ENCODE results near the gene VPS35L.

The VPS35L gene

DNA sequence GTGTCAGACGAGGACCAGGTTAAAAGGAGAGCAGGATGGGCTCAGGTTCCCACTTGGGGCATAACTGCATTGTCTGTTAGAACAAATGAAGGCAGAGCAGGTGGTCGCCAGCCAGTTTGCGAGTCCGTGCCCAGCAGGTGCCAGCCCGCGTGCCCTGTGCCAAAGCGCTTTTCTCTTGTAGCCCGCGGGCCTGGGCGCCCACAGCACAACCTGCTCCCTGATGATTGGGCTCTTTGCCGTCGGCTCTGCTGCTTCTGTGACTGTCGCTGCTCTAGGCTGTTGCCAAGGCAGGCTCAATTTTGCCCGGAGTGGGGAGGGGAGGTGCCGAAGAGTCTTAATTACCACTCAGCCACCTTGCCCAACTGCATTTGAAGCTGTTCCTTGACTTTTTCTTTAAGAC lies 141.5 kb downstream of the VPS35L start:
- no peak for DNase-seq

DNA sequence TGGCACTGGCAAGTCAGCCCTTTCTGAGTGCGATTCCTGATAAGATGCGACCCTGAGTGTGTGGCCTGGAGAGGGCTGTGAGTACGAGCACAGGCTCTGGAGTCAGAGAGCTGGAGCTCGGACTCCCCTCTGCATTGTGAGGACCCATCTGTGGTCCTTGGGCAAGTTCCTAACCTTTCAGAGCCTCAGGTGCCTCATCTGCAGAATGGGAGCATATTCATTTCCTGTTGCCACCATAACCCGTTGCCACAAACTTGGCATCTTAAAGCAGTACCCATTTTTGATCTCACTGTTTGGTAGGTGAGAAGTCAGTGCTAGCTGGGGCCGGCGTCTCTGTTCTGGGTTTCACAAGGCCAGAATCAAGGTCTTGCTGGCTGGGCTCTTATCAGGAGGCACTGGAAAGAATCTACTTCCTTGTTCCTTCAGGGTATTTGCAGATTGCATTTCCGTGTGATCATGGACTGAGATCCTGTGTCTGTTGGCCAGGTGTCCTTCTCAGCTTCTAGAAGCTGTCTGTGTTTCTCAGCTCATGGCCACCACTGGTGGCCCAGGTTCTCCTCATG lies 142.3 kb downstream of the VPS35L start:
- no peak for DNase-seq

DNA sequence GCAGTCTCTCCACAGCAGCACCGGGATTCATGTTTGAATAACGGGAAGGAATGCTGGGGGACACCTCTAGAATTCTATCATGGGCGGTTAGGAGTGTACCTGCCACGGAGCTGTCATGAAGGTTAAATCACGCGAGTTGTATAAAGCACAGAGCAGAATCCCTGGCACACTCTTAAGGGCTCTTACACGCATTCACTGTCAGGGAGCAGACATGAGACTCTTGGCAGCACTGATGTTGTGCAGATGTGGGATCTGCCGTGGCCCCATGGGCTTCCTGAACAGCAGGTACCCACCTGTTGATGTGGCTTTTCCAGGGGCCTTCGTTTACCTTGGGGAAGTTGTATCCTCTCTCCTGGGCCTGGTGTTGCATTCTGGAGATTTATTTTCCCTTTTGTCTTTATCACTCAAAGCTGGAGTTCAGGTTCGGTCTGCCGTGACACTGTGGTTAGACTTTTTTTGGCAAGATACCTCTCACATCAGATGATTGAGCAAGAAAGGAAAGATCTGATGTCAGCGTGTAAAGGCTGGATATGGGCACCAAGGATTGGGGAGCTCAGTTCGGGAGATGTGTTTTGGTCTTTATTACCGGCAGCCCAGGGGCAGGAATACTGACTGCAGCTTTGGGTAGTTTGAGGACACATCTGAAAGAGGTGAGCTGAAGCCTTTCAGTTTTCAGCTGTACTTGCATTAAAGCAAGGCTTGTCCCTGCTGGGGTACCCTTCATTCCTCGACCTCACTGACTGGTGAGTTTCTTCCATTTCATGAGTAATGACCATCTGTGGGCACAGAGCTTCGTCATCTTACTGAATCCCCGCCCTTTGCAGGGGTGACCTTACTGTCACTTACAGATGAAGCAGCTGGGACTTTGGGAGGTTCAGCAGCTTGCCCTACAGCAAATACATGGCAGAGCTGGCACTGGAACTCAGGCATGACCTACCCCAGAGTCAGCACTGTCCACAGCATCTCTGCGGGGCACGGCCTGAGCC lies 143.3 kb downstream of the VPS35L start:
- DNase-seq, result peak; percentile 42

- DNase-seq, result no peak
These were observed 144.0 kb downstream of the VPS35L start for GRCh38 chr16:19699472-19699871.

- no peak for DNase-seq
These were observed 144.8 kb downstream of the VPS35L start for GRCh38 chr16:19700319-19700781.

GRCh38 chr16:19701091-19701490 lies 145.6 kb downstream of the VPS35L start:
- DNase-seq, result no peak

- no peak for DNase-seq
These were observed 147.8 kb downstream of the VPS35L start for GRCh38 chr16:19703172-19703889.

DNA sequence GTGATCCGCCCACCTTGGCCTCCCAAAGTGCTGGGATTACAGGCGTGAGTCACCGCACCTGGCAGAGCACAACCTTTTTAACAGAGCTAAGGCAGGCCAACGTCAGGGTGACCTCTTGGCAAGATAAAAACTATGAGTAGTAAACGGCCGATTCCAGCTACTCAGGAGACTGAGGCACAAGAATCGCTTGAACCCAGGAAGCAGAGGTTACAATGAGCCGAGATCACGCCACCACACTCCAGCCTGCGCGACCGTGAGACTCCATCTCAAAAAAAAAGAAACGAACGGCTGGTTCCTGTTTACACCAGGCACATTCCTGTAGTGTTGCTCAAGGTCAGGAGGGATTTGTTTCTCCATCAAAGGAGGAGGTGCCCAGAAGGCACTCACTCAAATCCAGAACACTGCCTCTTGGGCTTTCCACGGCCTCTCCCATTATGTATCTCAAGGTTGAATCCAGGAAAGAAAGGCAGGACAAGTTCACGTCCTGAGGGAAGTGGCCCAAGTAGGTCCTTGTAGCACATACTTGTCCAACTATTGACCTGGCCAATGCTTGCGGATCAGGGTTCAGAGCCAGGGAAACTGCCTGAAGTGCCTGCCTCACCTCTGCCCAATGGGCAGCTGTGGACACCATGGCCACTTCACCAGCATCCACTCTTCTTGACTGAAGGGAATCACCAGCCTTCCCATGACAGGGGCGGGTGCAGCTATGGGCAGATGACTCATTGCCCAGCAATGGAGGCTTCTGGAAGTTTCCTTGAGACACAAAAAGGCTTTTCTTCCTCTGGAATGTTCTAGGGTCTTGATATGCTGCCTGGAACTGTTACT lies 149.0 kb downstream of the VPS35L start:
- DNase-seq, result peak; percentile 44

DNA sequence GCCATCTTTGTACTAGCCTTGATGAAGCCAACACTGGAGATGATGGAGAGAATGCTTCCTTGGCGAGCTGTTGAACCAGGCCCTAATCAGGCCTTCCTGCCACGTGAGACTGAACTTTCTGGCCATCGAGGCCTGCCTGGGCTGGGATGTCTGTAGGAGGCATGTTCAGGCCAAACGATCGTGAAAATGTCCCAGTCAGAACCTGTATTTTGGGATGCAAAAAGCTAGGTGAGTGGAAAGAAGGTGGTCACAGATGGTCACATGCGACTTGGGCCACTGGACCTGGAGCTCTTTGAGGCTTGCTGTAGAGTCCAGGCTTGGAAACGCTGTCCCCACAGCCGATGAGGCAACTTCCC lies 149.6 kb downstream of the VPS35L start:
- DNase-seq, result no peak

DNA sequence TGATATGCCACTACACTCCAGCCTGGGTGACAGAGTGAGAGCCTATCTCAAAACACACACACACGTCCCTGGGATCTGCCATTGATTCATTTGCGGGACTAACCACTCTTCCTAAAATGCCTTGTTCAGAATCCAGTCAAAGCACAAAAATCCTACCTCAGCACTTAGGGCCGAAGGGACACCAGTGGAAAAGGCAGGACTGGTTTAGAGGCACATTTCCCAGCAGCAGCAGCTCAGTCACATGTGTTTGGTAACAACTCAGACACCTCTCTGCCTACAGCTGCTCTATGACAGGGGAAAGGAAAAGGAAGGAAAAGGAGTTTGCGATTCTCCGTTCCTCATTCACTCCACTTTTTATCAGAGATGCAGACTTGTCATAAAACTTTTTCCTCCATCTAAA lies 150.3 kb downstream of the VPS35L start:
- DNase-seq, result no peak

GRCh38 chr16:19706846-19707245 lies 151.3 kb downstream of the VPS35L start:
- DNase-seq, result no peak

- DNase-seq, result no peak
These were observed 152.2 kb downstream of the VPS35L start for GRCh38 chr16:19707569-19708295.

- DNase-seq, result no peak
These were observed 153.0 kb downstream of the VPS35L start for GRCh38 chr16:19708296-19709205.

- no peak for DNase-seq
These were observed 154.1 kb downstream of the VPS35L start for GRCh38 chr16:19709381-19710136.

DNA sequence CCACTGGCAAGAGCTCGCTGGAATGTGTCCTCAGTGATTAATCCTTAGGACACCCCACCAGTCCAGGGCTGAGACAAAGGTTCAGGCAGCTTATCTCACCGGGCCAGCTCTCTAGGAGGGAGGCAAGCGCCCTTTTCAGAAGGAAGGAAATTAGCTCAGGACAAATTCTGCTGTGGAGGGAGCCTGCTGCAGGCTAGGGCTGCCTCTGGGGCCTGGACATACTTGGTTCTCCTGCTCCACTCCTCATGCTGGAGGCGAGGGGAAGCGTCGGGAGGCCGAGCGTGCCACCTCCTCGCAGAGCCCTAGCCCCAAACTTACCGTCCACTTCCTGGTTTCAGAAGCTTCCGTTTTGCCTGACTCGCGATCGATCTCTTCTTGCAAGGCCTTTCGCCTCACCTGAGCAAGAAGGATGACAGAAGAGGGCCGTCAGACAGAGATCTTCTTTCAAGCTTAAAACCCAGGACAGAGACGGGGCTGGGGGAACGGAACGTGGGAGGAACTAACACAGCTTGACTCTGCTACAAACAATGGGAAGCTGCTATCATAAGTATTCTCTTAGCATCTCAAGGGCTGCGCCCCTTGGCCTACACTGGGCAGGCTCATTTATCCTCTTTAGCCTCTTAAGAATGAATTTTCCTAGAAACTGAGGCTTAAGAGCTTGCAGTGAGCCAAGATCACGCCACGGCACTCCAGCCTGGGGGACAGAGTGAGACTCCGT lies 154.8 kb downstream of the VPS35L start:
- no peak for DNase-seq

DNA sequence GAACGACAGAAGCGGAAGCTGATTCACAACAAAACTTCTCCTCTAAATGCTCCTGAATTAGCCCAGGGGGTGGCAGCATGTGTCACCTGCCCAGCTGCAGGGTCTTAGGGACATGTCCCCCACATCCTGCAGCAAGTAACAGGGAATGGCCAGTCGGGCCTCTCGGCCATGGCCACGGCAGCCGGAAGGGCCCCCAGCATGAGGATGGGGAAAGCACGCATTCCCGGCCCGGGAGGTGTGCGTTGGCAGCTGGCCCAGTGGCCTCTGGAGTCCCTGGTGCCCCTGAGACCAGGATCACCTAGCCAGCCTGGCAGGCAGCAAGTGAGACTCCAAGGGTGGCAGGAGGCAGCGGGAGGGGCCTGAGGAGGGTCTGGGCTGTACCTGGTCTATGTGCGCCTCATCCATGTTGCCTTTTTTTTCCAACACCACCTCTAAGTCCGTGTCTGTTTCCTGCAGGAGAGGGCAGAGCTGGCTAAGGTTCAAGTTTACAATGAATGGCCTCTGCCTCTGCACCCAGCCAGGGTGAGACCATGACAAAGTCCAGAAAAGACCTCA lies 155.6 kb downstream of the VPS35L start:
- DNase-seq, result no peak

- DNase-seq, result no peak
These were observed 156.1 kb downstream of the VPS35L start for GRCh38 chr16:19711643-19712042.

DNA sequence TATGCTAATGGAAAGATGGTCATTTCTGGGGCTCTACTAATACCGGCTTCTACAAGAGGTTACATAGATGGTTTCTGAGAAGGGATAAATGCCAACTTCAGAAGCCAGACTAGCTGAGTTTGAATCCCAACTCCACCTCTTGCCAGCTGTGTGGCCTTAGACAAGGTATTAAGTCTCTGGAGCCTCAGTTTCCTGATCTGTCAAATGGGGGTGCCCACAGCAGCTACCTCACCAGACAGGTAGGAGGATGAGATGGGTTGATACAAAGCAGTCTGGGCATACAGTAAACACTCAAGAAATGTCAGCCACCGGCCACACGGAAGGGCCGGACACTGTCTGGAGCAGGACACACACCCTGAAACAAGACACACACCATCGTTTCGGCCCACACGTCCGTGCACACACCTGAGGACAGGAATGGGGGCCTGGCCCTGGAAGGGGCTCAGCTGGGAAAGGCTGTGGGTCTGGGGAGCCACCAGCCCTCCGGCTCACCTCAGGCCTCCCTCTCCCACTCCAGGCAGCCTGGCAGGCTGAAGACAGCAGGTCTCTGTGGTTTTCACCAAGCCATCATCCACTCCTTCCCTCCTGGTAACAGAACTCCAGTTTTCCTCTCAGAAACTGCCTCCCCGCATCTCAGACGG lies 157.0 kb downstream of the VPS35L start:
- no peak for DNase-seq

DNA sequence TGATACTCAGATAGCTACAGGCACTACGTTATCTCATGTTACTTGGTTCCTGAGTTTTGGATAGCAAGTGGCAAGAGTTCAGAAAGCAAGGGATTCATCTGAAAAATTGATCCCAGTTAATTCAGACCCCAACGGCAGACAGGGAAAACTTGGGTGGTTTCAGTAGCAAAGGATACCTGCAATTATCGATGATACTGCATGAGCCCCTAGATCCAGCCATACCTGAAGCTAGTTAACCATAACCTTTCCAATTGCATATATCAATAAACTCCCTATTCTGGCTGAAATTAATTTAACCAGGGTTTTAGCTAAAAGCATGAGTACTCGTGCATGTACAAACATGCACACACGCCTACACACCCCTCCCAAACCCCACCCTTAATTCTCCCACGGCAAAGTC lies 158.2 kb downstream of the VPS35L start:
- DNase-seq, result no peak

Measured in fibroblast of skin of right quadriceps (primary cell).